Fibroblast of peridontal ligament (primary cell): ENCODE data around the gene TENM3.

ENCODE experiments used
- DNase-seq: peaks from one replicate; pipeline ENCODE4 v3.0.0-alpha.2; 2010; ENCODE audit errors: extremely low read depth

The TENM3 gene

DNA sequence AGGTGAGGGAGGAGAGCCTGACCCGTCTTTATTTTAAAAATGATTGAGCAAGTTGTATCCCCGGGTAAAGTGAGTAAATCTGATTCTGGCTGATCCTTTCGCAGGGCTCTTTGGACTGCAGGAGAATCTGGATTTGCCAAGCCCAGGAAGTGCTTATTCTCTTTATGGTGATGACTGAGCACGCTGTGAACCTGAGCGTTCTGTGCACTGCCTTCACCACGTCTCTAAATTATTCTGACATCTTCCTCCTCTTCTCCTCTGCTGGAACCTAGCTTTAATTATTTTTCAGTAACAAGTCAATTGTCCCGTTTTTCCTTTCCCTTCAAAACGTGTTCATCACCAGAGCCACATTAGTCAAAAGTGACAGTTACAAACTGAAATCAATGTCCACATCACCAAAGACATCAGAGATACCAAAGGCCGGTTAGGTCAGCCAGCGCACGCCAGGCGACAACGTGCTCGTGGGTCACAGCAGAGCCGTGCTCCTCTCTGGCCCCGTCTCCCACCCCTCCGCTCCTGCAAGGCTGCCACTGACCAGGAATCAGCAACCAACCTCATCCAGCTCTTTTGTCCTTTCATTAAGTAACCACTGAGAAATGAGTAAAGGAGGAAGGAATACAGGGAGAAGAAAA, 599.7 kb downstream of the TENM3 start:
- DNase-seq = no peak

DNA sequence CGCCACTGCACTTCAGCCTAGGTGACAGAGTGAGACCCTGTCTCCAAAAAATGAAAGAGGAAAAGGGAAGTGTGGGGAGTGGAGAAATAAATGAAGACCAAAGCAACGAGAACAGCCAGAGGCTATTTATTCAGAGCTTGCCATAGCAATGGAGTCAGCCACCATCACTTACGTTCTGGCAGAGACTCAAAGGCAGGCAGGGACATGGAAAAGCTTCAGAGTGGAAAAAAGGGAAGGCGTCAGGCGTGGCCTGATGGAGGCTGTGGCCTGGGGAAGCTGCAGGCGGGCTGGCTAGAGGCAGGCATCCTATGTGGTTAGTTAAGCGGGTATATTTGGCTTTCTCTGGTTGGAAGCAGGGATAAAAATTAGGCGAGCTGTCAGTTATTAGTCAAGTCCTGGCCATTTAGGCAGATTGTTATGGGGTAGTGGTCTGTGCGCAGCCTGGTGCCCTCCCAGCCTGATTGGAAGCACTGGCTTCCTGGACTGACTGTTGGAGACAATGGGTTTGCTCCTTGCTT, 600.7 kb downstream of the TENM3 start:
- DNase-seq = no peak

DNA sequence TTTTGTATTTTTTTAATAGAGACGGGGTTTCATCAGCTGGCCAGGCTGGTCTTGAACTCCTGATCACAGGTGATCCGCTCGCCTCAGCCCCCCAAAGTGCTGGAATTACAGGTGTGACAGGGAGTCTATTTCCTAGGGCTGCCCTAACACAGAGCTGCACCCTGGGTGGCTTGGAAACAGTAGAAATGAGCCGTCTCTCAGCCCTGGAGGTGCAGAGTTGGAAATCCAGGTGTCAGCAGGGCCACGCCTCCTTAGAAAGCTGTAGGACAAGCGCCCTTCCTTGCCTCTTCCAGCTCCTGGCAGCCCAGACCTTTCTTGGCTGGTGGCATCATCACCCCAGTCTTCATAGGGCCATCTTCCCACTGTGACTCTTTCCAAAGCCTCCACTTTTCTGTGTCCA, 602.4 kb downstream of the TENM3 start:
- DNase-seq = no peak

DNA sequence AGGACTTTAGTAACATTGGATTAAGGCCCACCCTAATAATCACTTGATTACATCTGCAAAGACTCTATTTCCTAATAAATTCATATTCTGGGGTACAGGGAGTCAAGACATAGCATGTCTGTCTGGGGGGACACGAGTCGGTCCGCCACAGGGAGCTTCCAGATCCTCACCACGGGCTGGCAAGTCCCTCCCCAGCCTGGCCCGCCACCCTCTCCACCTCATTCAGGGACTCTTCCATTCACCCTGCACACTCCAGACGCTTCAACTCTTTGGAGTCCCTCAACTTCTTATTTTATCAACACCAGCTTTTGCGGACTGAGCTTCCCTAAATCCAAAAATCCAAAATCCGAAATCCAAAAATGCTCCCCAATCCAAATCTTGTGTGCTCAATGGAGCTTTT, 602.8 kb downstream of the TENM3 start:
- DNase-seq = no peak

DNA sequence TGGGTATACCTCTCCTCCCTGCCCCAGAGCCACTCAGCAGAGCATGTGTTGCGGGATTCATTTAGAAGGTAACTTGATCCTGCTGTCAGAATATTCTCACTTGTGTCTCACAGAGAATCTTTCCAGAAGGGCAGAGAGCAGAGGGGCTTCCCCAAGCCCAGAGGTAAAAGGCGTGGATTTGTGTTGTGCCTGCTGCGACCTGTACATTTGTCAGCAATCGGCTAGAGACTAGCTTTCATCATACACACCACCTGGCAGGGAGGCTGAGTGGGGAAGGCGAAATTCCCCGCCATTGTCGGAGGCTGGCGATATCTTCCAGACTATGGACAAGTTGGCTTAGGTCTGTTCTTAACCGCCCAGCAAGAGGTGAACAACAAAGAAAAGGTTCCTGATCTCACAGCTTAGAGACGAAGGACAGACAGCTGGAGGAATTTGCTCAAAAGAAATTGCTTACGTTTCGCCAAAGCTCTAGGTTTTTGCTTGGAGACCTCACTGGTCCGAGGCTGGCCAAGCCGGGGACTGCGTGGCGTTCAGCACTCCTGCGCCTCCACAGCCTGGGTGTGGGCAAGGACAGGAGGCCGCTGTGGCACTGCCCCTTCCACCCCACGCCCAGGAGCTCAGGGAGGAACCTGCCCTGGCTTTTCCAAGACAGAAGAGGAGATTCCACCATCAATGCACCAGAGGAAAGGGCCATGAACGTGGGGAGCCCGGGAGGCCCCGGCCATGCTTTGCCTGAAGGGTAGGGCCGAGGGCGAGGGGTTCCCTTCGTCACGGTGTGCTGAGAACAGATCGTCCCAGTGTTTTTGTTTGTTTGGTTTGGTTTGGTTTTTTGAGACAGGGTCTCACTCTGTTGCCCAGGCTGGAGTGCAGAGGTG, 604.6 kb downstream of the TENM3 start:
- no peak for DNase-seq

DNA sequence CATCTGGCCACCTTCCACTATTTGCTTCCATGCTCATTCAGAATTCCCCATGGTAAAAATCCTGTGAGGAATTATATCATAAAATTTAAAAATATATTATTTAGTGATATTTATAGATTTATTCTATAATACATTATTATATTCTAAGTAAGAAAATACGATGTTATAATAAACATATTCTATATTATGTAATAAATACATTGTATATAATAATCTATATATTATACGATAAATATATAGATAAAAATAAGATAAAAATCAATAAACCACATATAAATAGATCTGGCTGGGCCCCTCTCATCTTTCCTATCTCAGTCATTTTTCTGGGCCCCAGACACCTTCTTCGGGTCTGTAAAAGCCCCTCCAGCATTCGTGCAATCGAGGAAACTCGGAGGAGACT, 605.5 kb downstream of the TENM3 start:
- no peak for DNase-seq
